KOPT-K1 (cell line): ENCODE measurements around the gene KDM6B.
"Not testable (repeated sequence)": the region's sequence is repeated elsewhere in the genome, so short reads cannot be mapped to it uniquely, and the experiment has no call there.

Experiments used
- H3K27ac ChIP-seq: fragments of 200-600 bp; sonication (generic); 2 replicates; pipeline ENCODE4 v1.5.1; 2016; ENCODE audit warnings: antibody characterized with exemption, mild to moderate bottlenecking, low read depth, low read length; ENCODE audit not compliant: poor library complexity, severe bottlenecking
- H3K36me3 ChIP-seq: fragments of 200-600 bp; sonication (generic); 2 replicates; pipeline ENCODE4 v1.5.1; 2017; ENCODE audit warnings: antibody characterized with exemption, mild to moderate bottlenecking, low read length, moderate library complexity; ENCODE audit not compliant: insufficient read depth
- H3K9me3 ChIP-seq: fragments of 200-600 bp; sonication (generic); 2 replicates; pipeline ENCODE4 v1.5.1; 2017; ENCODE audit warnings: antibody characterized with exemption, low read length, mild to moderate bottlenecking; ENCODE audit not compliant: insufficient read depth, poor library complexity, severe bottlenecking

The KDM6B gene

DNA sequence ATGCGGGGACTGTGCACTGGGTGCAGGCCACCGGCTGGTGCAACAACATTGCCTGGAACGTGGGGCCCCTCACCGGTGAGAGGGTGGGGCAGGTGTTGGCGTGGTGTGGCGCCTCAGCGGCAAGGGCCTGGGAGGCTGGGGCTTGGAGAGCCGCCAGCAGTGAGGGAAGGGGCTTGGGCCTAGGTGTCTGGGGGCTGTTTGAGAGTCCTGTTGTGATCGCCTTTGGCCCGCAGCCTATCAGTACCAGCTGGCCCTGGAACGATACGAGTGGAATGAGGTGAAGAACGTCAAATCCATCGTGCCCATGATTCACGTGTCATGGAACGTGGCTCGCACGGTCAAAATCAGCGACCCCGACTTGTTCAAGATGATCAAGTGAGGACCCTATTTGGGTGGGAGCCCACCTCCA lies 18.2 kb downstream of the KDM6B start:
- Histone ChIP-seq H3K9me3 (no peaks in the 10 kb centered on the region), H3K36me3 (peaks cover 68% of the 10 kb centered on the region), H3K27ac (no peak overlapping the region)

DNA sequence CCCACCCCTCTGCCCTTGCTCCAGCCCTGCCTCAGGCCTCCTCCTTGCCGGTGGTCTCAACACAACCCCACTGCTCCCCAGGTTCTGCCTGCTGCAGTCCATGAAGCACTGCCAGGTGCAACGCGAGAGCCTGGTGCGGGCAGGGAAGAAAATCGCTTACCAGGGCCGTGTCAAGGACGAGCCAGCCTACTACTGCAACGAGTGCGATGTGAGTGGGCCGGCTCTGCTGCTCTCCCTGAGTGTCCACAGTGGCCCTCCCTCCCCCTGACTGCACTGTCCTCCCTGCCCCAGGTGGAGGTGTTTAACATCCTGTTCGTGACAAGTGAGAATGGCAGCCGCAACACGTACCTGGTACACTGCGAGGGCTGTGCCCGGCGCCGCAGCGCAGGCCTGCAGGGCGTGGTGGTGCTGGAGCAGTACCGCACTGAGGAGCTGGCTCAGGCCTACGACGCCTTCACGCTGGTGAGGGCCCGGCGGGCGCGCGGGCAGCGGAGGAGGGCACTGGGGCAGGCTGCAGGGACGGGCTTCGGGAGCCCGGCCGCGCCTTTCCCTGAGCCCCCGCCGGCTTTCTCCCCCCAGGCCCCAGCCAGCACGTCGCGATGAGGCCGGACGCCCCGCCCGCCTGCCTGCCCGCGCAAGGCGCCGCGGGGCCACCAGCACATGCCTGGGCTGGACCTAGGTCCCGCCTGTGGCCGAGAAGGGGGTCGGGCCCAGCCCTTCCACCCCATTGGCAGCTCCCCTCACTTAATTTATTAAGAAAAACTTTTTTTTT lies 19.1 kb downstream of the KDM6B start:
- Histone ChIP-seq H3K9me3 (no peaks in the 10 kb centered on the region), H3K36me3 (peaks cover 61% of the 10 kb centered on the region), H3K27ac (no peak overlapping the region)

DNA sequence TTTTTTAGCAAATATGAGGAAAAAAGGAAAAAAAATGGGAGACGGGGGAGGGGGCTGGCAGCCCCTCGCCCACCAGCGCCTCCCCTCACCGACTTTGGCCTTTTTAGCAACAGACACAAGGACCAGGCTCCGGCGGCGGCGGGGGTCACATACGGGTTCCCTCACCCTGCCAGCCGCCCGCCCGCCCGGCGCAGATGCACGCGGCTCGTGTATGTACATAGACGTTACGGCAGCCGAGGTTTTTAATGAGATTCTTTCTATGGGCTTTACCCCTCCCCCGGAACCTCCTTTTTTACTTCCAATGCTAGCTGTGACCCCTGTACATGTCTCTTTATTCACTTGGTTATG lies 19.6 kb downstream of the KDM6B start:
- Histone ChIP-seq H3K27ac (no peak overlapping the region), H3K36me3 (peaks cover 56% of the 10 kb centered on the region), H3K9me3 (no peaks in the 10 kb centered on the region)

DNA sequence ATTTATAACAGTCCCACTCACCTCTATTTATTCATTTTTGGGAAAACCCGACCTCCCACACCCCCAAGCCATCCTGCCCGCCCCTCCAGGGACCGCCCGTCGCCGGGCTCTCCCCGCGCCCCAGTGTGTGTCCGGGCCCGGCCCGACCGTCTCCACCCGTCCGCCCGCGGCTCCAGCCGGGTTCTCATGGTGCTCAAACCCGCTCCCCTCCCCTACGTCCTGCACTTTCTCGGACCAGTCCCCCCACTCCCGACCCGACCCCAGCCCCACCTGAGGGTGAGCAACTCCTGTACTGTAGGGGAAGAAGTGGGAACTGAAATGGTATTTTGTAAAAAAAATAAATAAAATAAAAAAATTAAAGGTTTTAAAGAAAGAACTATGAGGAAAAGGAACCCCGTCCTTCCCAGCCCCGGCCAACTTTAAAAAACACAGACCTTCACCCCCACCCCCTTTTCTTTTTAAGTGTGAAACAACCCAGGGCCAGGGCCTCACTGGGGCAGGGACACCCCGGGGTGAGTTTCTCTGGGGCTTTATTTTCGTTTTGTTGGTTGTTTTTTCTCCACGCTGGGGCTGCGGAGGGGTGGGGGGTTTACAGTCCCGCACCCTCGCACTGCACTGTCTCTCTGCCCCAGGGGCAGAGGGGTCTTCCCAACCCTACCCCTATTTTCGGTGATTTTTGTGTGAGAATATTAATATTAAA lies 20.2 kb downstream of the KDM6B start:
- Histone ChIP-seq H3K27ac (no peak overlapping the region), H3K36me3 (peaks cover 51% of the 10 kb centered on the region), H3K9me3 (no peaks in the 10 kb centered on the region)

DNA sequence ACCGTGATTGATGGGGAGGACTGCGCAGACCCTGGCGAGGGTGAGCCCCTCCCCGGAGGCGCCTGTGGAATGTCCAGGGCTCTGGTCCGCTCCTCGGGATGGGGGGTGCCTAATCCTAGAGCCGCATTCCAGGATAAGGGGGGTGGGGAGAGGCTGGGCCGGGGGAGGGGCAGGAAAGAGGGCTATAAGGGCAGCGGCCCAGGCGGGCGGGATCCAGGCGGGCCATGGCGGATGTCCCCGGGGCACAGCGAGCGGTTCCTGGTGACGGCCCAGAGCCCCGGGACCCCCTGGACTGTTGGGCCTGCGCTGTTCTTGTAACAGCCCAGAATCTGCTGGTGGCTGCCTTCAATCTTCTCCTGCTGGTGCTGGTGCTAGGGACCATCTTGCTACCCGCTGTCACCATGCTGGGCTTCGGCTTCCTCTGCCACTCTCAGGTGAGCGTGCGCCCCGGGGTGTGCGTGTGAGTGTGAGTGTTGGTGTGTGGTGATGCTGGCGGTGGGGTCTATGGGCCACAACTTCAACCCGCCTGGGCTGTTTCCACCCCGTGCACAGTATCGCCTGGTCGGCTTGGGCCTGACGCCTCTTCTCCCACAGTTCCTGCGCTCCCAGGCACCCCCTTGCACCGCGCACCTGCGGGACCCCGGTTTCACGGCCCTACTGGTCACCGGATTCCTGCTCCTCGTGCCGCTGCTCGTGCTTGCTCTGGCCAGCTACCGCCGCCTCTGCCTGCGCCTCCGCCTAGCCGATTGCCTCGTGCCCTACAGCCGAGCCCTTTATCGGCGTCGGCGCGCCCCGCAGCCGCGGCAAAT lies 21.0 kb downstream of the KDM6B start, which contains the start of gene TMEM88:
TMEM88 (plus strand) TSS at position 216 of the 809 bp plus-strand sequence; CDS start at position 225, 9 bp downstream.
- H3K36me3 ChIP-seq: peaks cover 43% of the 10 kb centered on the region
- no peak within 1 kb of the TSS for H3K27ac ChIP-seq
- H3K9me3 ChIP-seq: no peaks in the 10 kb centered on the region

DNA sequence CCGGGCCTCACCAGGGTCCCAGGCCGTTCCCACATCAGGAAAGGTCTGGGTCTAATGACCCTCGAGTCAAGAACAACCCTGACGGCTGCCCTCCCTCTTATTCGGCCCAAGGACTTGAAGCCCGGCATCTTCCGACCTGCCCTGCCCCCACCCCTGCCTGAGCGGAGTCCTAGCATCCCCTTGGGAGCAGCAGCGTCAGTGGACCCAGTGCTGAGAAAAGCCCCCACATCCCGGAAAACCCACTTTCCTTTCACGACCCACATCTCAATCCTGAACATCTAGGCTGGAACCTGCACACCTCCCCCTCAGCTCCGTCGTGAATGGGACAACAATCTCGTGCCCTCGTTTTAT lies 21.6 kb downstream of the KDM6B start:
- Histone ChIP-seq H3K9me3 (no peaks in the 10 kb centered on the region), H3K36me3 (peaks cover 37% of the 10 kb centered on the region), H3K27ac (no peak overlapping the region)

DNA sequence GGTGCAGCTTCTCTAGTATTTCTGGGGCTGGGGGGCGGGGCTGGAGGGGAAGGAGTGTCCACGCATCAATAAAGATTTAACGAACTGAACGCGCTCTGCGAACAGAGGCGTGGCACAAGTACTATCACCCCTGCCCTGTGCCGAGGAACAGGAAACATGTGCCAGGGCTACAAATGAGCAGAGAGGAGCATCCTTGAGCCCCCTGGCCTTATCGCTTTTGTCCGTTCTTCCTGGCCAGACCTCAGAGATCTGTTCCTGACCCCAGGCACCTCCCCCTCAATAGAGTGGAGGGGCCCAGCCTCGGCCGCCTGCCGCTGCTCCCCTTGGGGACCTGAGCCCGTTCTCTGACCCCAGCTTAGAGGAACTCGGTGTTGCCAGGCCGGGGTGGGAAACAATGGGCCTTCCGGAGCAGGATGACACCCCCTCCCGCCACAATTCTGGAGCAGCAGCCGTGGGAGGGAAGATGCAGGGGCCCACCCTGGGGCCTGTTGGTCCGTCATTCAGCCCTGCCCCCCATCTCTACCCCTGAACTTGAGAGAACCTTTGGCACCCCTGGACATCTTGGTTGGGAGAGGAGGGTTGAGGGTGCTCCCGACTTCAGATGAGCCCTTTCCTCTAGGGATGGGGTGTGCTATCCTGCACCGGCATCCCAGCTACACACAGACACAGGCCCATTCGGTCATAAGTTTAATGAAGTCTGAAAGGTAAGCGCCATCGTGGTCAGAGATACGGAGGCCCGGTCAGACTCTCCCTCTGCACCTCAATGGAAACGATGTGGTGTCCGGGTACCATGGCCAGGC lies 22.2 kb downstream of the KDM6B start:
- peaks cover 32% of the 10 kb centered on the region for H3K36me3 ChIP-seq
- H3K9me3 ChIP-seq: no peaks in the 10 kb centered on the region
- peak overlapping the region; percentile 95 for H3K27ac ChIP-seq

DNA sequence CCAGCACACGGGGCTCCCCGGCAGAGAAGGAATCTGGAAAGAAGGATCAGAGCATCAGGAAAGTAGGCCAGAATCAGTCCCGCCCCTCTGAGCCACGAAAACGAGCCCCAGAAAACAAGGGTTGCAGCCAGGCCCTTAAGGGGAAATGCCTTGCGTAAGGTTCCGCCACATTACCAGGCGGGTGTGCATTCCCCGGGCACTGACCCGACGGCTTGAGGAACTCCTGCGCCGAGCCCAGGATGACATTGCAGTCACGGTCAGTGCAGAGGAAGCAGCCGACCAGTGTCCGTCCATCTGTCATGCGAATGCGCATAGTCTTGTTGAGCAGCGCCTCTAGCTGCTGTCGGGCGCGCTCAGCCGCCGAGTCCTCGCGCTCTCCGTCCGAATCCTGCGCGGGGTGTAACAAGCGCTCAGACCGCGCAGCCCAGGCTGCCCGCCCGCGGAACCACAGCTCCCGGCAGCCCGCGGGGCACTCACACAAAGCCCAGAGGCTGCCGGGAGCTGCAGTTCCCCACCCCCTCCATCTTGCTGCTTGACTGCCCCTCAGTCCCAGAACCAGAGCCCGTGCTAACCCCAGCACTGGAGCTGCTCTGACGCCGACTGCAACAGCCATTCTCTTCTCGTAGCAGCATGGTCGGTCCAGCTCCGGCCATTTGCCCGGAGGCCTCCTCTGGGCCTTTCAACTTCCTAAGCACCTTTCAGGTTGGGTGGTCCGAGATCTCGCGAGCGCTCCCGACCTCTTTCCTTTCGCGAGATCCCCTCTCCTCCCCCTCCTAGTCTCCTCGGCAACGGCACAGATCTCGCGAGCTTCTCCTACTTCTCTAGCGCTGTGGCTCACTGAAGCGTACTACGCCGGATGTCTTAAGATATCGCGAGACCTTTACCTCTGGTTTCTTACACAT lies 23.0 kb downstream of the KDM6B start, which contains the start of gene NAA38:
NAA38 (minus strand) TSS at position 749 of the 902 bp plus-strand sequence; CDS start at position 653, 96 bp downstream.
- Histone ChIP-seq H3K36me3 (peaks cover 26% of the 10 kb centered on the region), H3K9me3 (no peaks in the 10 kb centered on the region), H3K27ac (peak within 1 kb of the TSS; percentile 95)

DNA sequence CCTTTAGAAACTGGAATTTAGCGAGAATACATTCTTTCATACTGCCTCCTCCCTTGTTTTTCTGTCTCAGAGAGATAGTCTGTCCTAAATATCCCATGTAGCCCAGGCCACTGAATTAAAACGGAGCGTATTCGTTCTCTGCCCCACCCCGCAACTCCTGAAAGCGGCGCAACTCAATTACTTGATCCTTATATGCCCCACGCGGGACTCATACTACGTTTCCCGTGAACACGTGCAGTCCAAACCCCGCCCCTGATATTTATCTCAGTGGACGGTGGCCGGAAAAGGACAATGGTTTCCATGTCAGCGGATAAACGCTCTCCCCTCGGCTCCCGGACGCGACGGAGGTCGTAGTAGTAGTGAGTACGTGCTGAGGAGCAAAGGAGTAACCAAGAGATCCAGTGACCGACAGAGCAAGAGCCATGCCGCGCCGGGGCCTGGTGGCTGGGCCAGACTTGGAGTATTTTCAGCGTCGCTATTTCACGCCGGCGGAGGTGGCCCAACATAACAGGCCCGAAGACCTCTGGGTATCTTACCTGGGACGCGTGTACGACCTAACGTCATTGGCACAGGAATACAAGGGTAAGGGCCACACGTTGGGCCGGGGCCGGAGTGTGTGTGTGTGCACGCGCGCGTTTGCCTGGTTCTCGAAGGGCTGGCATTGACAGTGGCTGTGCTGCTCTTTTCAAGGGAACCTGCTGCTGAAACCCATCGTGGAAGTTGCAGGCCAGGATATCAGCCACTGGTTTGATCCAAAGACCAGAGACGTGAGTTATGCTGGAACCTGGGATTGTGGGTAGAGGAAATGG lies 23.9 kb downstream of the KDM6B start, which contains the start of gene CYB5D1:
CYB5D1 (plus strand) TSS at position 291 of the 809 bp plus-strand sequence; CDS start at position 423, 132 bp downstream.
- H3K9me3 ChIP-seq: no peaks in the 10 kb centered on the region
- peak within 1 kb of the TSS; percentile 95 for H3K27ac ChIP-seq
- peaks cover 18% of the 10 kb centered on the region for H3K36me3 ChIP-seq

DNA sequence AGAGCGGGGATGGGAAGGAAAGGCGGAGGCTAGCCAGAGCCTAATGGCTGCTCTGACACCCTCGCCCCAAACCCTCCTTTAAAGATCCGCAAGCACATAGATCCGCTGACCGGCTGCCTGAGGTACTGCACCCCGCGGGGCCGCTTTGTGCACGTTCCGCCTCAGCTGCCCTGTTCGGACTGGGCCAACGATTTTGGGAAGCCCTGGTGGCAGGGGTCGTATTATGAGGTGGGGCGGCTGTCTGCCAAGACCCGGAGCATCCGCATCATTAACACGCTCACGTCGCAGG lies 24.4 kb downstream of the KDM6B start:
- no peaks in the 10 kb centered on the region for H3K9me3 ChIP-seq
- peaks cover 13% of the 10 kb centered on the region for H3K36me3 ChIP-seq
- H3K27ac ChIP-seq: peak overlapping the region; percentile 95

DNA sequence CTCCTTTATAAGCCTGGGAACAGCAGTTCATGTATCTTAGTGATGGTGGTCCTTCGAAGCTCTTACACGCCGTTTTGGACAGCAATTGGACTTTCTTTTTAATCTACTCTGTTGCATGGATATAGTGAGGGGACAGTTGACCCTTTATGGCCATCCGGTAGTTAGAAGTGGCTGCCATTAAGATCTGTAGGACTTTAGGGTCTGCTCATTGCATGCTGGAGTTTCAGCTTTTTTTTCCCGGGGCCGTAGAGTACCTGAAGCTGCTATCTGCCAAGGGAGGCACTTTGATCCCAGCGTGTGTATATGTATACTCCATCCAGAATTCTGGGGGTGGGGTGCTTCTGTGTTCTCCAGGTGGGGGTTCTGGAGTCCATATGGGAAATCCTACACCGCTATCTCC lies 25.0 kb downstream of the KDM6B start:
- H3K36me3 ChIP-seq: peaks cover 9% of the 10 kb centered on the region
- no peaks in the 10 kb centered on the region for H3K9me3 ChIP-seq
- no peak overlapping the region for H3K27ac ChIP-seq

DNA sequence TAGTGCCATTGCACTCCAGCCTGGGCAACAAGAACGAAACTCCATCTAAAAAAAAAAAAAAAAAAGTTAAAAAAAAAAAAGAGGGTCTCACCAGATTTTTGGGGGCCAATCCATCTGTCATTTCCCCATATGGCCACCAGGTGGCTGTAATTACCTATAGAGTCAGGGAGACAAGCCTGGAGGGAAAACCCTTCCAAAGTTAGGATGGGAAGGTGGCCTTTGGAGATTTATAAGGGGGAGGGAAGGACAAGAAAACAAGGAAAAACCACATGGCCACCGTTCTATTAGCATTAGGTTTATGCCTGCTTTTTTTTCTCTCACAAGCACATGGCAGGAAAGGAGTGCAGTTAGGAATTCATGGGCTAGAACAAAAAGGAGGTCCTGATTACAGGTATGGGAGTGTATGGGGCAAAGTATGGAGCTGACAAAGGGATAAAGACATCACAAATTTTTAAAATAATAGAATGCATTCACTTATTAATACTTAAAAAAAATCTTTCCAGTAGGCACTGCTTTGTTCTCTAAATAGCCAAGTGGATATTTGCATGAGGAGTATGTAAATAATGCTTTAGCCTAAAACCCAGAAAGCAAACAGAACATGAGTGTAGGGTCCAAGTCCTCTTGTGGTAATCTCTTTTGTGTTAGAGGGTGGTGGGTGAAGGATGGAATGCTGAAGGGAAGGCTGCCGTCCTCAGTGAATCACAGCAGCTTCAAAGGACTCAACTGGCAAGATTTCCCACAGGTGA lies 28.8 kb downstream of the KDM6B start:
- H3K9me3 ChIP-seq: no peaks in the 10 kb centered on the region
- no peak overlapping the region for H3K27ac ChIP-seq
- H3K36me3 ChIP-seq: no peaks in the 10 kb centered on the region

DNA sequence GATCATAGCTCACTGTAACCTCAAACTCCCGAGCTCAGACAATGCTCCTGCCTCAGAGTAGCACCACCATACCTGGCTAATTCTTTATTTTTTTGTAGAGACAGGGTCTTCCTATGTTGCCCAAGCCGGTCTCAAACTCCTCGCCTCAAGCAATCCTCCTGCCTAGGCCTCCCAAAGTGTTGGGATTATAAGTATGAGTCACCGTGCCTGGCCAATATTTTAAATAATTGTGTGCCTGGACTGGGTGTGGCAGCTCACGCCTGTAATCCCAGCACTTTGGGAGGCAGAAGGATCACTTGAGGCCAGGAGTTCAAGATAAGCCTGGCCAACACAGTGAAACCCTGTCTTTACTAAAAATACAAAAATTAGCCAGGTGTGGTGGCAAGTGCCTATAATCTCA lies 30.4 kb downstream of the KDM6B start:
- H3K9me3 ChIP-seq, H3K27ac ChIP-seq, H3K36me3 ChIP-seq: not testable (repeated sequence)
